ENCODE measurements around the gene RPL28. TPM values are rescaled to one million over a fixed set of nuclear protein-coding genes. Genes with fewer than 3 reads are reported as not detected.

RPL28 gene
- total RNA-seq: 112 TPM

- peak; percentile 95 for DNase-seq
These were observed at the start of gene RPL28 for GRCh38 chr19:55385724-55386492. TSS of gene RPL28 (plus strand) at chr19:55385932. CDS start at chr19:55386358, 426 bp downstream.

- DNase-seq: no peak
These were observed 49.6 kb upstream of the RPL28 start for GRCh38 chr19:55336101-55336500.

- DNase-seq: peak; percentile 100
These were observed 46.4 kb upstream of the RPL28 start, which contains the start of gene KMT5C for GRCh38 chr19:55339105-55339888. TSS of gene KMT5C (plus strand) at chr19:55339876. CDS start at chr19:55341937, 2,061 bp downstream.

- DNase-seq: no peak
These were observed 45.6 kb upstream of the RPL28 start for GRCh38 chr19:55339889-55340783.

- DNase-seq: no peak
These were observed 45.0 kb upstream of the RPL28 start for GRCh38 chr19:55340784-55341147.

GRCh38 chr19:55341171-55341588 lies 44.6 kb upstream of the RPL28 start:
- peak; percentile 9 for DNase-seq

GRCh38 chr19:55341595-55342531 lies 43.9 kb upstream of the RPL28 start:
- no peak for DNase-seq

GRCh38 chr19:55344444-55344843 lies 41.3 kb upstream of the RPL28 start:
- DNase-seq: peak; percentile 35

GRCh38 chr19:55345101-55345817 lies 40.5 kb upstream of the RPL28 start:
- no peak for DNase-seq

- DNase-seq: no peak
These were observed 39.7 kb upstream of the RPL28 start for GRCh38 chr19:55345818-55346724.

GRCh38 chr19:55346725-55347441 lies 38.8 kb upstream of the RPL28 start:
- DNase-seq: no peak

GRCh38 chr19:55347442-55348009 lies 38.2 kb upstream of the RPL28 start:
- no peak for DNase-seq

GRCh38 chr19:55348317-55349034 lies 37.3 kb upstream of the RPL28 start:
- DNase-seq: no peak

GRCh38 chr19:55350620-55351315 lies 35.0 kb upstream of the RPL28 start:
- DNase-seq: no peak

GRCh38 chr19:55352040-55352439 lies 33.7 kb upstream of the RPL28 start:
- DNase-seq: no peak

- DNase-seq: no peak
These were observed 33.1 kb upstream of the RPL28 start for GRCh38 chr19:55352549-55353145.

GRCh38 chr19:55353356-55353802 lies 32.4 kb upstream of the RPL28 start:
- no peak for DNase-seq

Data from occipital lobe (tissue), 2 donors.